IMR-90 (cell line): ENCODE data around the gene DCDC2.

Source experiments
- CEBPB ChIP-seq: IDR thresholded peaks from 2 replicates; pipeline ENCODE4 v1.6.1; 2012; ENCODE audit warnings: low read depth, low read length, improper control_type of control experiment
- CTCF ChIP-seq: conservative IDR thresholded peaks from 2 replicates; pipeline ENCODE4 v1.5.1; 2012; ENCODE audit warnings: mild to moderate bottlenecking, low read depth, low read length, improper control_type of control experiment
- MAFK ChIP-seq: IDR thresholded peaks from 2 replicates; pipeline ENCODE4 v1.6.1; 2012; ENCODE audit warnings: low read depth, low read length, improper control_type of control experiment
- MXI1 ChIP-seq: IDR thresholded peaks from 2 replicates; pipeline ENCODE4 v1.6.1; 2012; ENCODE audit warnings: low read depth, mild to moderate bottlenecking, low read length, moderate library complexity, borderline replicate concordance
- NFE2L2 ChIP-seq: fragments of 150-350 bp; IDR thresholded peaks from 2 replicates; pipeline ENCODE4 v1.6.1; 2016; ENCODE audit warnings: low read depth, mild to moderate bottlenecking, low read length
- POLR2A ChIP-seq: IDR thresholded peaks from 2 replicates; pipeline ENCODE4 v1.6.1; 2012; ENCODE audit warnings: mild to moderate bottlenecking, low read depth, low read length
- RAD21 ChIP-seq: IDR thresholded peaks from 2 replicates; pipeline ENCODE4 v1.6.1; 2012; ENCODE audit warnings: low read length, improper control_type of control experiment
- USF2 ChIP-seq: fragments of 150-350 bp; IDR thresholded peaks from 2 replicates; pipeline ENCODE4 v1.6.1; 2017; ENCODE audit warnings: mild to moderate bottlenecking, antibody characterized with exemption, low read length, low read depth

- TF ChIP-seq POLR2A: no peak
- no peak for TF ChIP-seq CTCF
- TF ChIP-seq NFE2L2: no peak
- no peak for TF ChIP-seq MXI1
- TF ChIP-seq CEBPB: no peak
- TF ChIP-seq RAD21: no peak
- no peak for TF ChIP-seq MAFK
- TF ChIP-seq USF2: no peak
Measured at GRCh38 chr6:24321538-24322162, 36.2 kb downstream of the DCDC2 start.
